NCI-H2196 (cell line): Measurements from ENCODE around the gene ZNF774.
"Not testable (repeated sequence)": the region's sequence is repeated elsewhere in the genome, so short reads cannot be mapped to it uniquely, and the experiment has no call there.

Source experiments
- DNase-seq: peaks from one replicate; lab custom pipeline; 2025; ENCODE audit not compliant: unreplicated experiment; lab: John Stamatoyannopoulos, UW

ZNF774 gene

DNA sequence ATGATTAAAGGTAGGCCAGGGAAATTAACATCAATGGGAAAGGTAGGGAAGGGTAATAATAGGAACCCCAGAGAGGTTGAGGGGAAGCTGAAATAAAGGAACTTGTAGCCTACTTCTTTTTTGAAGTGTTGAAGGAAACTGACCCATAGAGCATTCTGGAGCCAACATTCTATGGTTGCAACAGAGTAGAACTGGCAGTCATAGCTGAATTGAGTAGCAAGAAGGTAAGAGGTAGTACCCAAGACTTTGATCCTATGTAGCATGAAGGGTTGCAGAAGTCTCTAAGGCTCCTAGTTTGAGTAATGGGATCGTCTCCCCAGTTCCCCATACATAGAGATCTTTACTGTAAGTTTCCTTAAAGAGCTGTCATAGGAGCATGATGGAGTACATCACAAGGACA lies 7.4 kb upstream of the ZNF774 start:
- DNase-seq: no peak

GRCh38 chr15:90345857-90346256 lies 6.2 kb upstream of the ZNF774 start:
- no peak for DNase-seq

DNA sequence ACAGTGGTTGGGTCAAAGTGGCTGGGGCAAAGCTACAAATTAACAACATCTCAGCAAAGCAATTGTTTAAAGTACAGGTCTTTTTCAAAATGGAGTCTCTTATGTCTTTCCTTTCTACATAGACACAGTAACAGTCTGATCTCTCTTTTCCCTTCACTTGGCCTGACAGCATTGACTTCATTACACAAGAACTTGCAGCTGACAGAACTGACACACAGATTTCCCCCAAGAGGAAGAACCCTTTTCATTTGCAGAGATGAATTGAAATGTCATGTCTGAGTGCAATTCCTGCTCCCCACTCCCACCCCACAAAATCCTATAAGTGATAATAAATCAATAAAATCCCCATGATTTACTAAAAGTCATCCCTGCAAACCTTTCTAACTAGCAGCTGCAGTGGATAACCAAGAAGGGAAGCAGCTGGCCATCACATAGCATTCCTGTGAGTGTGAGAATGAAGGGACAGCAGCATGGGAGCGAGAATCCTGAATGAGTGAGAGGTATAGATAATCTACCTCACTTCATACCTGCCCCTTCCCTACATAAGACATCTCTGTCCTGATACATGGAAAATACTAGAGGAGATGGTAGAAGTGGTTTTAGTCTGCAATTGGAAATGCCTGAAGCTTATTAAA lies 4.5 kb upstream of the ZNF774 start:
- not testable (repeated sequence) for DNase-seq

- no peak for DNase-seq
These were observed 3.6 kb upstream of the ZNF774 start for GRCh38 chr15:90348456-90348855.

DNA sequence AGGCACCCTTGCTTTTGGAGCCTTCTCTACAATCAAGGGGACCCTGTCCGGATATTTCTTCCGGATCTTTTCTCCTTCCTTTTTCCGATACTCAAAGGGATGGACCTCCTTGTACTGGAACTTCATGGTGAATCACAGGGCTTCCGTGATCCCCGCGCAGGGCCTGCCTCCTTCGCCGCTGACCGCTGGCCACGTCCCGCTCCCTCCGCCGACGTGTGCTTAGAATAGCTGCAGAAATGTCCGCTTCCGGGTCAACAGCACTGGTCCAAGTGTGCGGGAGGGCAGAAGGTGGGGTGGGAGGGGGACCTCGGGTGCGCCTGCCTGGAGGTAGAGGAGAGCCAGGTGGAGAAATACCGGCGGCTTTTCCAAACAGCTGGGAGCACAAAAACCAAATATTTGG lies 3.0 kb upstream of the ZNF774 start:
- no peak for DNase-seq

DNA sequence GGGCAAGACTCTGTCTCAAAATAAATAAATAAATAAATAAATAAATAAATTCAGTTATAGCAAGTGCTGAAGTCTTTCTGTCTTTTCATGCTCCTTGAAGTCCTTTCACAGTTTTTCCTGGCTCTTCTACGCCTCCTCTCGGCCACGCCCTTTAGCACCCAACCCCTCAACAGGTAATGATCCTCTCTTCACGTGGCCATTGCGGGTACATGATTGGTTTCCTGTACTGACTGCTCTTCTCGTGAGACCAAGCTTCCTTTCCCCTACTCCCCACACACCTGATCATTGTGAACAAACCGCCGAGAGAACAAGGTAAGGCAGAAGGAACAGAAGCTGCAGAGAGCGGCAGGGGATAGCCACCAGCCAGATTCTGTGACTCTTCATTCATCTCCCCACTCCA lies 2.3 kb upstream of the ZNF774 start:
- no peak for DNase-seq

DNA sequence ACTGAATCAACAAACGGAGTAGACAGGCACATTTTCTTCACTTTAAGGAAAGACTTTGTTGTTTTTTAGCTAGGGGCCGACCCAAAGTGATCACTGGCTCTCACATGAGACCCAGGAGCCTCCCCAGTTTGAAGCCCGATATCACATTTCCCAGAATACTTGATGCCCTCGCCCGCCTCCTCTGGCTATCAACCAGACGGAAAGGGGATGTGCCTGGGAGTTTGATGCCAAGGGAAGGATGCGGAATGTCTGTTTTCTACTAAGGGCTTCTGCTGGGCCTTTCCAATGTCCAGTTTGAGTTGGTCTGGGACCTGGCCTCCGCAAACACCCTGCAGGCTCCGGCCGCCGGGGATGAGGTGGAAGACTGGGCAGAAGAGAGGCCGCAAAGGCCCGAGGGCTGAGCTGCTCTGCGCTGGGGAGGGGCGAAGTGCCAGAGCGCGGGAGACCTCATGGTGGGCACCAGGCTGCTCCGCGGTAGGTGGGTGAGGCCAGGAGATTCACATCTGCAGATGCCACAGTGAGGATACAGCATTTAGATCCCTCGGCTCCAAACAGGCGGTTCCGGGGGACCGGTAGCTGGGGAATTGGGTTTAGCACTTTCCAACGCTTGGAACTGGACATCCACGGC lies 491 bp upstream of the ZNF774 start:
- no peak for DNase-seq

DNA sequence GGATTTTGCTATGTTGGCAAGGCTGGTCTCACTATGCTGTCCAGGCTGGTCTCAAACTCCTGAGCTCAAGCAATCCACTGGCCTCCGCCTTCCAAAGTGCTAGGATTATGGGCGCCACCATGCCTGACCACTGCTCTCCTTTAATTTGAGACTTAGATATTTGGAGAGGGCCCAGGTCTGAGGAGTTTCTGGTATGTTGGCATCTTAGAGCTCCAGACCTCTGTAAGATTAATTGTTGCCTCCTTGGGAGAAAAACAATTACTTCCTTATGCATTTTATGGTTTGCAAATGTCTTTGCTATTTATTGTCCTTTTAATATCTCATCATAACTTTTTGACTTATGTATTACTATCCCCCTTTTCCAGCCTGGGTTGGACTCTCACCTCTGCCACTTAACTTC lies 2.9 kb downstream of the ZNF774 start:
- DNase-seq: no peak

DNA sequence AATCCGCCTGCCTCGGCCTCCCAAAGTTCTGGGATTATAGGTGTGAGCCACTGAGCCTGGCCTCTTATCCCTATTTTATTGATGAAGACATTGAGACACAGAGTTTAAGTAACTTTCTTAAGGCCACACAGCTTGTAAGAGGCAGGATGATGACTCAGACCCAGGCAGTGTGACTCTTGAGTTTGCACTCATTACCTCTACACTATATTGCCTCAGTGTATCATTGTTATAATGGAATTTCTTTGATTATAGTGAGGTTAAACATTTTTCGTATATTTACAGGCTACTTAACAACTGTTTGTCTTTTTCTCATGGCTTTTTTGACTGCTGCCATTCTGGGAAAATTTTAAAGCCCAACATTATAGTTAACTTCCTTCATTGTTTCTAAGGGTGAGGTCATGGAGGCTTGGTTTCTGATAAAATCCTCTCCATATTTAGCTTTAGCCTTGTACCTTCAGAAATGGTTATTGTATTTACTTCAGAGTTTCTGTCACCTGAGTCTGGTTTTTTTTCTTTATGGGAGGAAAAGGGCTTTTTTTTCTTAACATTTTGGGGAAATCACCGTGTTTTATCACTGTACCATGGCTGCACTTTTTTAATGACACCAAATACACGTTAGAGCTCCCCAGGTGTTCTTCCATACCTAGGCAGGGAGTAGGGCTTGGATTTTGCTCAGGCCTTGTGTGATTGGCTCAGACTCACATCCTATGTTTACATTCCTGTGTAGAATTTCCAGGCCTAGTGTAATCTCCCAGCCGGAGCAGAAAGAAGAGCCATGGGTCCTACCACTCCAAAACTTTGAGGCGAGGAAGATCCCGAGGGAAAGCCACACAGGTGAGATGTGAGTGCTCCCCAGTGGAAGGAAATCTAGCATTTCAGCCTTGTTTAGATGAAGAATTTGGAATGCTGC lies 6.3 kb downstream of the ZNF774 start:
- no peak for DNase-seq

DNA sequence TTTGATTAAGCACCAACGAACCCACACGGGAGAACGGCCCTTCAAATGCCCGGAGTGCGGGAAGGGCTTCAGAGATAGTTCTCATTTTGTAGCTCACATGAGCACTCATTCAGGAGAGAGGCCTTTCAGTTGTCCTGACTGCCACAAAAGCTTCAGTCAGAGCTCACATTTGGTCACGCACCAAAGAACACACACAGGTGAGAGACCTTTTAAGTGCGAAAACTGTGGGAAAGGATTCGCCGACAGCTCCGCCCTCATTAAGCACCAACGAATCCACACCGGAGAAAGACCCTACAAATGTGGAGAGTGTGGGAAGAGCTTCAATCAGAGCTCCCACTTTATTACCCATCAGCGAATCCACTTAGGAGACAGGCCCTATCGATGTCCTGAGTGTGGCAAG lies 8.7 kb downstream of the ZNF774 start:
- DNase-seq: no peak

- DNase-seq: no peak
These were observed 10.8 kb downstream of the ZNF774 start for GRCh38 chr15:90362936-90363212.

- no peak for DNase-seq
These were observed 12.2 kb downstream of the ZNF774 start for GRCh38 chr15:90364251-90364650.

- DNase-seq: no peak
These were observed 13.5 kb downstream of the ZNF774 start for GRCh38 chr15:90365414-90366055.

- no peak for DNase-seq
These were observed 15.5 kb downstream of the ZNF774 start for GRCh38 chr15:90367576-90367975.

DNA sequence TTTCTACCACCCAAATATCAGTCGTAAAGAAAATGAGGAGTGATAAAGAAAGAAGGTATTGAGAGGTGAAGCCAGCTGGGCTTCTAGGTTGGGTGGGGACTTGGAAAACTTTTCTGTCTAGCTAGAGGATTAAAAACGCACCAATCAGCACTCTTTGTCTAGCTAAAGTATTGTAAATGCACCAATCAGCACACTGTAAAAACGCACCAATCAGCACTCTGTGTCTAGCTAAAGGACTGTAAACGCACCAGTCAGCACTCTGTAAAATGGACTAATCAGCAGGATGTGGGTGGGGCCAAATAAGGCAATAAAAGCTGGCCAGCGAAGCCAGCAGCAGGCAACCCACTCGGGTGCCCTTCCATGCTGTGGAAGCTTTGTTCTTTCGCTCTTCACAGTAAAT lies 23.0 kb downstream of the ZNF774 start:
- DNase-seq: no peak

- DNase-seq: no peak
These were observed 24.7 kb downstream of the ZNF774 start for GRCh38 chr15:90376789-90377188.

- DNase-seq: no peak
These were observed 27.2 kb downstream of the ZNF774 start for GRCh38 chr15:90379263-90379662.

- no peak for DNase-seq
These were observed 29.4 kb downstream of the ZNF774 start for GRCh38 chr15:90381515-90381914.

DNA sequence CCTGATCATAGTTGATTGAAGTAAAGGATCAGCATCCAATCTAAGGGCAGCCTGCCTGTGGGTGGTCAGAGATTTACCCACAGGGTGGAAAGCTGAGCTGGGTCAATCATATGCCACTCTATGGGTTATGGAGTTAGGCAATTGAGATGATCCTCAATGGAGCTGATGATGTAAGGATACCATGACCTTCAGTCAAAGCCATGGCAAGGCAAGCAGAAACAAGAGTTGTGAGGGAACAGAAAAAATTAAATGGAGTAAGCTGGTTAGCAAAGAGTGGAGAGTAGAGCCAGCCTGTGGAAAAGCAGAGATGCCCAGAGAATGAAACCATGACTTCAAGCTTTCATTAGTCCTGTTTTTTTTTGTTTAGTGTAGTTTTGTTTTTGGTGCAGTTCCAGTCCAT lies 30.2 kb downstream of the ZNF774 start:
- DNase-seq: no peak

DNA sequence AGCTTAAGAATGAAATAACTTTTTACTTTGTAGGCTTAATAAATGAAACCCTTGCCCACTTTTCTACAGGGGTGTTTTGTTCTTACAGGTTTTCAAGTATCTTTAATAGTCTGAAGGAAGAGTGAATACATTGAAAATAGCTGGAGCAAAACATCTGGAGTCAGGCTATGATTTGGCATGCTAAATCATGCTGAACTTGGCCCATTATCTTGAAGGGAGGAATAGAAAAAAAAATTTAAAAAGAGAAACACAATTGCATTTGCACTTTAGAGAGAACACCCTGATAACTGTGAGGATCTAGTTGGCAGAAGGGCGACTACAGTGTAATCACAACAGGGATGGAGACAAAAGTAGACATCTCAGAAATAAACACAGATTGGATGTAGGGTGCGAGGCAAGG lies 34.1 kb downstream of the ZNF774 start:
- no peak for DNase-seq

- DNase-seq: peak; percentile 86
These were observed 35.7 kb downstream of the ZNF774 start, which contains the start of gene IQGAP1 for GRCh38 chr15:90387534-90388461. TSS of gene IQGAP1 (plus strand) at chr15:90388242. CDS start at chr15:90388342, 100 bp downstream.
